ENCODE data around the gene PLA2G10. TPM values are rescaled to one million over a fixed set of nuclear protein-coding genes. Genes with fewer than 3 reads are reported as not detected.

PLA2G10 gene
- total and polyA plus RNA-seq, 9 of the 15 experiments (the other 6 are each of a cell fraction or from before 2014, with no cell fraction given) = not detected

GRCh38 chr16:14676633-14677032 lies 17.5 kb downstream of the PLA2G10 start (continued):
- TF ChIP-seq, protein P1, sequence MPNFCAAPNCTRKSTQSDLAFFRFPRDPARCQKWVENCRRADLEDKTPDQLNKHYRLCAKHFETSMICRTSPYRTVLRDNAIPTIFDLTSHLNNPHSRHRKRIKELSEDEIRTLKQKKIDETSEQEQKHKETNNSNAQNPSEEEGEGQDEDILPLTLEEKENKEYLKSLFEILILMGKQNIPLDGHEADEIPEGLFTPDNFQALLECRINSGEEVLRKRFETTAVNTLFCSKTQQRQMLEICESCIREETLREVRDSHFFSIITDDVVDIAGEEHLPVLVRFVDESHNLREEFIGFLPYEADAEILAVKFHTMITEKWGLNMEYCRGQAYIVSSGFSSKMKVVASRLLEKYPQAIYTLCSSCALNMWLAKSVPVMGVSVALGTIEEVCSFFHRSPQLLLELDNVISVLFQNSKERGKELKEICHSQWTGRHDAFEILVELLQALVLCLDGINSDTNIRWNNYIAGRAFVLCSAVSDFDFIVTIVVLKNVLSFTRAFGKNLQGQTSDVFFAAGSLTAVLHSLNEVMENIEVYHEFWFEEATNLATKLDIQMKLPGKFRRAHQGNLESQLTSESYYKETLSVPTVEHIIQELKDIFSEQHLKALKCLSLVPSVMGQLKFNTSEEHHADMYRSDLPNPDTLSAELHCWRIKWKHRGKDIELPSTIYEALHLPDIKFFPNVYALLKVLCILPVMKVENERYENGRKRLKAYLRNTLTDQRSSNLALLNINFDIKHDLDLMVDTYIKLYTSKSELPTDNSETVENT (CRISPR knock-in tag; IDR thresholded peaks at IDR 0.05) = no peak
- TF ChIP-seq, protein P2, sequence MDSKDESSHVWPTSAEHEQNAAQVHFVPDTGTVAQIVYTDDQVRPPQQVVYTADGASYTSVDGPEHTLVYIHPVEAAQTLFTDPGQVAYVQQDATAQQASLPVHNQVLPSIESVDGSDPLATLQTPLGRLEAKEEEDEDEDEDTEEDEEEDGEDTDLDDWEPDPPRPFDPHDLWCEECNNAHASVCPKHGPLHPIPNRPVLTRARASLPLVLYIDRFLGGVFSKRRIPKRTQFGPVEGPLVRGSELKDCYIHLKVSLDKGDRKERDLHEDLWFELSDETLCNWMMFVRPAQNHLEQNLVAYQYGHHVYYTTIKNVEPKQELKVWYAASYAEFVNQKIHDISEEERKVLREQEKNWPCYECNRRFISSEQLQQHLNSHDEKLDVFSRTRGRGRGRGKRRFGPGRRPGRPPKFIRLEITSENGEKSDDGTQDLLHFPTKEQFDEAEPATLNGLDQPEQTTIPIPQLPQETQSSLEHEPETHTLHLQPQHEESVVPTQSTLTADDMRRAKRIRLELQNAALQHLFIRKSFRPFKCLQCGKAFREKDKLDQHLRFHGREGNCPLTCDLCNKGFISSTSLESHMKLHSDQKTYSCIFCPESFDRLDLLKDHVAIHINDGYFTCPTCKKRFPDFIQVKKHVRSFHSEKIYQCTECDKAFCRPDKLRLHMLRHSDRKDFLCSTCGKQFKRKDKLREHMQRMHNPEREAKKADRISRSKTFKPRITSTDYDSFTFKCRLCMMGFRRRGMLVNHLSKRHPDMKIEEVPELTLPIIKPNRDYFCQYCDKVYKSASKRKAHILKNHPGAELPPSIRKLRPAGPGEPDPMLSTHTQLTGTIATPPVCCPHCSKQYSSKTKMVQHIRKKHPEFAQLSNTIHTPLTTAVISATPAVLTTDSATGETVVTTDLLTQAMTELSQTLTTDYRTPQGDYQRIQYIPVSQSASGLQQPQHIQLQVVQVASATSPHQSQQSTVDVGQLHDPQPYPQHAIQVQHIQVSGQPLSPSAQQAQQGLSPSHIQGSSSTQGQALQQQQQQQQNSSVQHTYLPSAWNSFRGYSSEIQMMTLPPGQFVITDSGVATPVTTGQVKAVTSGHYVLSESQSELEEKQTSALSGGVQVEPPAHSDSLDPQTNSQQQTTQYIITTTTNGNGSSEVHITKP (IDR thresholded peaks at IDR 0.05; ENCODE audit: partially characterized antibody) = no peak
- TF ChIP-seq CEBPG (CRISPR knock-in tag; IDR thresholded peaks at IDR 0.05) (0 out of 2 replicates have a peak, but pooled peaks have one; percentile 9), CEBPG (tag; conservative IDR thresholded peaks at IDR 0.05 in 1 of 2, IDR thresholded peaks at IDR 0.05 in 1 of 2) (peak; percentile 8 to 75; a peak in 3 of 4 replicates), HIVEP1 (CRISPR knock-in tag; IDR thresholded peaks at IDR 0.05) (no peak), RBM39 (optimal IDR thresholded peaks at IDR 0.05; ENCODE audit: low read depth, low read length) (no peak), NR2F6 (CRISPR knock-in tag; IDR thresholded peaks at IDR 0.05) (no peak), CREM (IDR thresholded peaks at IDR 0.05; ENCODE audit: low read depth) (no peak), HMG20B (CRISPR knock-in tag; IDR thresholded peaks at IDR 0.05) (no peak)
- TF ChIP-seq, protein P3, sequence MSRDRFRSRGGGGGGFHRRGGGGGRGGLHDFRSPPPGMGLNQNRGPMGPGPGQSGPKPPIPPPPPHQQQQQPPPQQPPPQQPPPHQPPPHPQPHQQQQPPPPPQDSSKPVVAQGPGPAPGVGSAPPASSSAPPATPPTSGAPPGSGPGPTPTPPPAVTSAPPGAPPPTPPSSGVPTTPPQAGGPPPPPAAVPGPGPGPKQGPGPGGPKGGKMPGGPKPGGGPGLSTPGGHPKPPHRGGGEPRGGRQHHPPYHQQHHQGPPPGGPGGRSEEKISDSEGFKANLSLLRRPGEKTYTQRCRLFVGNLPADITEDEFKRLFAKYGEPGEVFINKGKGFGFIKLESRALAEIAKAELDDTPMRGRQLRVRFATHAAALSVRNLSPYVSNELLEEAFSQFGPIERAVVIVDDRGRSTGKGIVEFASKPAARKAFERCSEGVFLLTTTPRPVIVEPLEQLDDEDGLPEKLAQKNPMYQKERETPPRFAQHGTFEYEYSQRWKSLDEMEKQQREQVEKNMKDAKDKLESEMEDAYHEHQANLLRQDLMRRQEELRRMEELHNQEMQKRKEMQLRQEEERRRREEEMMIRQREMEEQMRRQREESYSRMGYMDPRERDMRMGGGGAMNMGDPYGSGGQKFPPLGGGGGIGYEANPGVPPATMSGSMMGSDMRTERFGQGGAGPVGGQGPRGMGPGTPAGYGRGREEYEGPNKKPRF (IDR thresholded peaks at IDR 0.05; ENCODE audit: low read depth, low read length) = no peak
- TF ChIP-seq, protein P4, sequence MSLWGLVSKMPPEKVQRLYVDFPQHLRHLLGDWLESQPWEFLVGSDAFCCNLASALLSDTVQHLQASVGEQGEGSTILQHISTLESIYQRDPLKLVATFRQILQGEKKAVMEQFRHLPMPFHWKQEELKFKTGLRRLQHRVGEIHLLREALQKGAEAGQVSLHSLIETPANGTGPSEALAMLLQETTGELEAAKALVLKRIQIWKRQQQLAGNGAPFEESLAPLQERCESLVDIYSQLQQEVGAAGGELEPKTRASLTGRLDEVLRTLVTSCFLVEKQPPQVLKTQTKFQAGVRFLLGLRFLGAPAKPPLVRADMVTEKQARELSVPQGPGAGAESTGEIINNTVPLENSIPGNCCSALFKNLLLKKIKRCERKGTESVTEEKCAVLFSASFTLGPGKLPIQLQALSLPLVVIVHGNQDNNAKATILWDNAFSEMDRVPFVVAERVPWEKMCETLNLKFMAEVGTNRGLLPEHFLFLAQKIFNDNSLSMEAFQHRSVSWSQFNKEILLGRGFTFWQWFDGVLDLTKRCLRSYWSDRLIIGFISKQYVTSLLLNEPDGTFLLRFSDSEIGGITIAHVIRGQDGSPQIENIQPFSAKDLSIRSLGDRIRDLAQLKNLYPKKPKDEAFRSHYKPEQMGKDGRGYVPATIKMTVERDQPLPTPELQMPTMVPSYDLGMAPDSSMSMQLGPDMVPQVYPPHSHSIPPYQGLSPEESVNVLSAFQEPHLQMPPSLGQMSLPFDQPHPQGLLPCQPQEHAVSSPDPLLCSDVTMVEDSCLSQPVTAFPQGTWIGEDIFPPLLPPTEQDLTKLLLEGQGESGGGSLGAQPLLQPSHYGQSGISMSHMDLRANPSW (CRISPR knock-in tag; IDR thresholded peaks at IDR 0.05) = no peak
